GM18526 (cell line): ENCODE measurements around the gene CD59.

Experiments used
- POLR2A ChIP-seq: IDR thresholded peaks from 3 replicates; pipeline ENCODE4 v1.6.1; 2011; ENCODE audit not compliant: insufficient read length; ENCODE audit errors: extremely low read depth

CD59 gene

DNA sequence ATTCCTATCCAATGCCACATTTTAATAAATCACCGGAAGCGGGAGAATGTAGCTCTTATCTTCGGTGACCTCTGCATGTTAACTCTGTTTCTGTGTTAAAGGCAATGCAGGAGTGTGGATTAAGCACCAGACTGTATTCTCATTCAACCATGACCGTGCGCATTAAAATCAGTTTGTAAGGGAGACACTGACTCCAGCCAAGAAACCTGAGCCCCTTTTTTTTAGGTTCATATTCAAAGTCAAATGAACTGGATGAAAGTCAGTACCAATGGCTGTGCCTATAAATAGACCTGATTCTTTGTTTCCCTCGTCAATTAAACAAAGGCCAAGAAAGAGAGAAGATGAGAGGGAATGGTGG, 67.8 kb downstream of the CD59 start:
- no peak for TF ChIP-seq POLR2A

- no peak for TF ChIP-seq POLR2A
These were observed 68.3 kb downstream of the CD59 start for GRCh38 chr11:33667819-33668467.

- no peak for TF ChIP-seq POLR2A
These were observed 70.7 kb downstream of the CD59 start for GRCh38 chr11:33665350-33666106.

- no peak for TF ChIP-seq POLR2A
These were observed 71.4 kb downstream of the CD59 start for GRCh38 chr11:33664827-33665226.

DNA sequence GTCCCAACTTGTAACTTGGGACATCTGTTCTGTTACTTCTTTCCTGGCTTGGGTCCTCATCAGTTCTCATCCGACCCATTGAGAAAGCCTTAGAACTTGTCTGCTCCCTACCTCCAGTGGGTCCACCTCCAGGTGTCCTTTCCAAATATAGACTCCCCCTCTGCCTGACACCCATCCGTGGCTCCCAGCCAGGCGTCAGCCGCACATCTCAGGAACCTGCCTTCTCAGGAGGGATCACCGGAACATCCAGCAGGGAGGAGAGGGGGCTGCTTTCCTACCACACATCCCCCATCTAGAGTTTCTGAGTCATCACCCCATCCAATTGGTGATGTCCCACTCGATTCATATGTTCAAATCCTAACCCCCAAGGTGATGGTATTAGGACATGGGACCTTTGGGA, 72.1 kb downstream of the CD59 start:
- TF ChIP-seq POLR2A: no peak

GRCh38 chr11:33663121-33663520, 73.1 kb downstream of the CD59 start:
- TF ChIP-seq POLR2A: no peak

DNA sequence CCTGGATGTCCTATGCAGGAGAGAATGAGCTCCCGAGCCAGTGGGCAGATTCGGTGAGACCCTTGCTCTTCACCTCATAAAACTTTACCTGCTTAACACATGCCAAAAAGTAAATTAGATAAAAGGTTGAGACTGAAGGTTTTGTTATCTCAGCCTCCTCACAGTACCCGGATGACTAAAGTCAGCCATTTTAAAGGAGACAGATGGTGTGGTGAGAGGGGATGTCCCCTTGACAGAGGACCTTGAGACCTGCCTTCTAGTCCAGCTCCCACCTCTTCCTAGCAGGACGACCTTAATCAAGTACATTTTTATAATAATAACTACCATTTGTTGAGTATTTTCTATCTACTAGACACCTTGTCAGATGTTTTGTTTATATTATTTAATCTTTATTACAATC, 75.3 kb downstream of the CD59 start:
- TF ChIP-seq POLR2A: no peak

DNA sequence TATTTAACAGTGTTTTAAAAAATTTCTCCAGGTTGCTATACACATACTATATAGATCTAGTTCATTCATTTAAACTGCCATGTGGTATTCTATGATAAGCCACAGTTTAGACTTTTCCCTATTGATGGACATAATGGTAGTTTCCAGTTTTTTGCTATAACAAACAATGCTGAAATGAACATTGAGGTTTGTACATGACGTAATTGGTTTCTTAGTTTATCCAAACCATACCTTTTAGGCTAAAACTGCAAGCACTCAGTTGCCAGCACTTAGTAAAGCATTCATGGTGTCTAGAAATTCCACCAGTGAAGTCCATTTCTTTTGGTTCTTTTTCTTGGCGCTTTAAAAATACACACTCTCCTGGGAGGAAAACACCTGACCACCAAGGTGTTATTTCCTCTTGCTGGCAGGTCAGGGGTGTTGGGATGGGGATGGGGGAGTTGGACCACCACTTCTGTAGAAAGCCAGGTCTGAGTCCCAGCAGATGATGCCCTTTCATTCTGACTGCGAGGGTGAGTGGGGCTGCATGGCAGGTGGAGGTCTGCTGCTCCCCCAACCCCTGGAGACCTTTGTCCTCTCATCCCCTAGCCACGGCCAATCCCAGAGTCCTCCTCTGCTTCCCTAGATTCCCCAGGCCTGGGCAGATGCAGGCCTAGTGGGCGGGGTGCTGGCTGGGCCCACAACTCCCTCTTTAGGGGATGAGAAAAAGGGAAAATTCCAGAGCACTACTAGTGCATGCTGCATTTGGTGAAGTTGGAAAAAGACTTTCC, 76.7 kb downstream of the CD59 start:
- TF ChIP-seq POLR2A: no peak

DNA sequence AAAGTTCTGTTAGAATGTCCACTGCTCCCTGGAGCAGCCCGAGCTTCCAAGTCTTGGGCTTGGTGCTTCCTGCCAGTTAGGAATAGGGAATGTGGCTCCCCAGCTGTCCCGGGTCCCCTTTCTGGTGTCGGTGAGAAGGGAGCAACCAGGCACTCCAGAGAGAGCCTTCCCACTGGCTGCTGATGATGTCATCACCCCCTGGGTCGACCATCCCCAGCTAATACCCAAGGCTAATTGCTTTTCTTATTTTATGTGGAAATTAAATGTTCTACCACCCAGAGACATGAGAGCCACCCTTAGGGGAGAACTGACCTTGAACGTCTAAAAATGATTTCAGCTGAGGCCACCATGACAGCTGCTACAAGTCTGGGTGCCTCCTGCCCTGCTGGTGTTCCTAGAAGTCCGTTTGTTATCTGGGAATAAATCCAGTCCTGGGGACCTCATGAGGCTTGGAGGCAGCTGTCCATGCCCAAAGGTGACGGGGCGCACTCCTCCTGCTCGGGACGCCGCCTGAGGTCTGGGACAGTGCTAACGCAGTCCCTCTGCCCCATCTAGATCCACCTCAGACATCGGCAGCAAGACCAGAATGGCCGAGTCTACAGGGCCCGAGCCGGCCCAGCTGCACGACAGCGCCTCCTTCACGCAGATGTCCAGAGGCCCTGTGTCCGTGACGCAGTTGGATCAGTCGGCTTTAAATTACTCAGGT, 77.9 kb downstream of the CD59 start:
- no peak for TF ChIP-seq POLR2A

- TF ChIP-seq POLR2A: no peak
These were observed 78.5 kb downstream of the CD59 start for GRCh38 chr11:33657757-33658156.

- no peak for TF ChIP-seq POLR2A
These were observed 79.5 kb downstream of the CD59 start for GRCh38 chr11:33656768-33657167.

- TF ChIP-seq POLR2A: no peak
These were observed 80.2 kb downstream of the CD59 start for GRCh38 chr11:33655842-33656600.

GRCh38 chr11:33654594-33654993, 81.6 kb downstream of the CD59 start:
- no peak for TF ChIP-seq POLR2A
